ENCODE results near the gene TMEM88. TPM values are rescaled to one million over a fixed set of nuclear protein-coding genes. Genes with fewer than 3 reads are reported as not detected.

The TMEM88 gene
- total and polyA plus RNA-seq, 2 of the 13 experiments (the other 11 are each of a cell fraction or from before 2014, with no cell fraction given): 0.31 to 0.66 TPM

GRCh38 chr17:7843257-7843535 lies 11.7 kb upstream of the TMEM88 start:
- H3K79me2 ChIP-seq (ENCODE audit: insufficient read depth, low read length): peaks cover 54% of the 10 kb centered on the region
- intact Hi-C loops (cut with micrococcal nuclease; ENCODE audit: unreplicated experiment) (loop anchor here (5.0 kb wide), 1 partner anchor 199 kb away; no protein-coding TSS in a partner anchor), in situ Hi-C loops (cut with HindIII; ENCODE audit: extremely low pct_ligation_motif_present, low pct_unique_long_range_greater_than_20kb) (loop anchor here (10.0 kb wide), 1 partner anchor 268 kb away; the partner anchor contains the start of gene CD68)
- WGBS (ENCODE audit: low lambda C conversion rate): 0% methylated on average over 7 of the region's 17 CpGs
- ATAC-seq (no peak), DNase-seq (ENCODE audit: low spot score) (no peak), FAIRE-seq (no peak)
- ChIA-PET CTCF (ENCODE audit: low intra/inter-chr PET ratio, low total read pairs) (no interaction called here), POLR2A (interaction anchor here (1.2 to 6.4 kb wide), 7 partner anchors 8 to 440 kb away, joined by 3 to 159 read pairs (median 5); partner anchors contain the start of genes CNTROB, CYB5D1, KDM6B and NAA38)
- H3K27me3 ChIP-seq (ENCODE audit: control insufficient read depth in 1 of 2, insufficient read depth in 2 of 2, low read length in 2 of 2): peaks cover 0 to 3% of the 10 kb centered on the region in 2 experiments; a peak in 1 of 5 replicates
- peak overlapping the region; percentile 99 for H3K4me2 ChIP-seq (ENCODE audit: low read depth, low read length)
- H3K9ac ChIP-seq (ENCODE audit: insufficient read depth, low read depth, low read length): peak overlapping the region; percentile 96
- peak overlapping the region; percentile 97 for H3K27ac ChIP-seq (ENCODE audit: extremely low read length, insufficient read depth, low read length)
- peaks cover 40% of the 10 kb centered on the region for H3K4me1 ChIP-seq (ENCODE audit: insufficient read depth, low read length)
- H3K9me3 ChIP-seq (ENCODE audit: low read length): no peaks in the 10 kb centered on the region
- H3K36me3 ChIP-seq (replicated peaks in 1 of 2; ENCODE audit: control insufficient read depth in 1 of 2, insufficient read depth in 2 of 2, low read length in 2 of 2): peaks cover 19 to 20% of the 10 kb centered on the region in 2 experiments; a peak in 4 of 5 replicates
- no peak overlapping the region for H2AFZ ChIP-seq (ENCODE audit: low read length)
- BruUV-seq (replicated peaks): TSS peak; percentile 68
- peaks cover 26% of the 10 kb centered on the region for H4K20me1 ChIP-seq (ENCODE audit: insufficient read depth, low read length)
- peak overlapping the region; percentile 83 to 95 (median 86) for H3K4me3 ChIP-seq (replicated peaks in 1 of 3; ENCODE audit: insufficient read depth in 1 of 3, low read depth in 2 of 3, low read length in 3 of 3)
- TF ChIP-seq ZBTB8A (CRISPR knock-in tag; IDR thresholded peaks at IDR 0.05; ENCODE audit: borderline replicate concordance, low read depth) (no peak), BCL6 (CRISPR knock-in tag; IDR thresholded peaks at IDR 0.05) (no peak), NFIB (CRISPR knock-in tag; IDR thresholded peaks at IDR 0.05; ENCODE audit: borderline replicate concordance) (no peak), ZNF792 (CRISPR knock-in tag; IDR thresholded peaks at IDR 0.05) (no peak), ZNF44 (CRISPR knock-in tag; IDR thresholded peaks at IDR 0.05) (no peak), ZNF160 (CRISPR knock-in tag; IDR thresholded peaks at IDR 0.05) (no peak), ZEB1 (IDR thresholded peaks at IDR 0.05; ENCODE audit: insufficient replicate concordance, low read depth) (no peak), ZIK1 (CRISPR knock-in tag; IDR thresholded peaks at IDR 0.05; ENCODE audit: borderline replicate concordance, low read depth) (no peak), ZNF639 (CRISPR knock-in tag; conservative IDR thresholded peaks at IDR 0.05) (no peak), ZNF558 (CRISPR knock-in tag; IDR thresholded peaks at IDR 0.05; ENCODE audit: borderline replicate concordance) (no peak), ZNF225 (CRISPR knock-in tag; IDR thresholded peaks at IDR 0.05) (no peak), NR0B2 (CRISPR knock-in tag; IDR thresholded peaks at IDR 0.05) (no peak), MBNL3 (CRISPR knock-in tag; conservative IDR thresholded peaks at IDR 0.05) (no peak), ZMAT5 (CRISPR knock-in tag; IDR thresholded peaks at IDR 0.05; ENCODE audit: borderline replicate concordance, low read depth) (no peak), PREB (CRISPR knock-in tag; IDR thresholded peaks at IDR 0.05) (no peak), ZNF34 (CRISPR knock-in tag; IDR thresholded peaks at IDR 0.05; ENCODE audit: borderline replicate concordance) (no peak), KLF16 (CRISPR knock-in tag; IDR thresholded peaks at IDR 0.05) (peak in 1 of 2 experiments; percentile 10; a peak in 1 of 4 replicates), AGO2 (optimal IDR thresholded peaks at IDR 0.05; ENCODE audit: low read depth, low read length) (no peak), FOXK1 (CRISPR knock-in tag; IDR thresholded peaks at IDR 0.05; ENCODE audit: borderline replicate concordance, low read depth) (no peak), HMGXB4 (CRISPR knock-in tag; IDR thresholded peaks at IDR 0.05; ENCODE audit: borderline replicate concordance in 1 of 2, low read depth in 1 of 2) (no peak), ZNF672 (CRISPR knock-in tag; IDR thresholded peaks at IDR 0.05) (no peak)

Measured in HepG2 (cell line).